Adrenal gland (tissue), 12 donors: ENCODE data around the gene P3H3. TPM values are rescaled to one million over a fixed set of nuclear protein-coding genes. Genes with fewer than 3 reads are reported as not detected.
A peak's percentile ranks its signal among the peaks of the same experiment; 100 is the strongest.

ENCODE experiments used
- DNase-seq, 7 donors: peaks; one replicate each; pipeline ENCODE4 v3.0.0-alpha.2; 2019 to 2020
- H3K27ac ChIP-seq, 5 donors: fragments of 200-600 bp; sonication (generic) in 4 of 5; 1 replicate in 3 of 5; 2 replicates in 2 of 5; pipeline versions ENCODE4 v1.5.1 to v1.8.0; 2016 to 2020; ENCODE audit warnings: mild to moderate bottlenecking in 1 of 5
- H3K27me3 ChIP-seq: fragments of 200-600 bp; 2 replicates; pipeline ENCODE4 v1.8.0; 2021
- H3K36me3 ChIP-seq, 2 donors: fragments of 200-600 bp; replicated peaks in 1 of 2; 1 replicate in 1 of 2; 2 replicates in 1 of 2; pipeline versions ENCODE4 v1.5.1 to v1.8.0; 2018 to 2022
- H3K4me1 ChIP-seq, 2 donors: fragments of 200-600 bp; replicated peaks in 1 of 2; 1 replicate in 1 of 2; 2 replicates in 1 of 2; pipeline versions ENCODE4 v1.5.1 to v1.8.0; 2018 to 2021
- H3K4me3 ChIP-seq, 4 donors: fragments of 200-600 bp; sonication (generic) in 3 of 4; one replicate each; pipeline ENCODE4 v1.5.1; 2016 to 2018
- H3K9me3 ChIP-seq, 3 donors: fragments of 200-600 bp; sonication (generic) in 1 of 3; replicated peaks in 1 of 3; 1 replicate in 2 of 3; 2 replicates in 1 of 3; pipeline versions ENCODE4 v1.5.1 to v1.8.0; 2016 to 2021
- POLR2A ChIP-seq, 2 donors: fragments of 450-650 bp; IDR thresholded peaks; one replicate each; pipeline ENCODE4 v1.6.1; 2017; ENCODE audit warnings: antibody characterized with exemption in 2 of 2, mild to moderate bottlenecking in 2 of 2, moderate library complexity in 1 of 2
- WGBS, 4 donors: extraction: QIAGEN DNeasy Blood & Tissue Kit in 2 of 4; methylation state at CpG; one replicate each; pipeline versions ENCODE4 v1.1.5 to v1.1.7; 2013 to 2017; 5-methylcytosine and 5-hydroxymethylcytosine counted together
- intact Hi-C, 2 donors: fragments of 100-400 bp; cut with DNase I; formaldehyde crosslinking; loops; one replicate each; pipeline versions ENCODE4 v1.14.1 to v1.15.0; 2022 to 2023
- polyA plus RNA-seq, 3 donors: library from polyadenylated mRNA; stranded (reverse); fragments of 200-250 nt in 2 of 3; fragments of 350-450 nt in 1 of 3; fragmentation: Illumina TruSeq in 1 of 3; extraction: RNeasy Lipid Tissue Mini Kit (QIAGEN cat#74804) in 1 of 3; gene quantifications; one replicate each; pipeline ENCODE4 v1.2.3, GENCODE V29; 2013 to 2014
- total RNA-seq, 9 donors: library from RNA; depleted of rRNA in 4 of 9; stranded (reverse); fragments of >200 nt in 4 of 9; fragments of 120-200 nt in 1 of 9; fragmentation: NEBNext Ultra II Directional in 1 of 9; extraction: Animal tissue kit (Norgen Biotek cat#: 25700) in 1 of 9; gene quantifications; one replicate each; pipeline versions ENCODE4 v1.1.0 to v1.2.4, GENCODE V29; 2013 to 2023
- TF ChIP-seq, protein P1 (sequence below), 6 experiments: fragments of 450-650 bp in 4 of 6; fragments of 200-600 bp in 2 of 6; sonication (generic) in 1 of 6; IDR thresholded peaks; 1 replicate in 5 of 6; 2 replicates in 1 of 6; pipeline versions ENCODE4 v1.5.1 to v1.8.0; 2016 to 2021; ENCODE audit warnings: antibody characterized with exemption in 6 of 6, mild to moderate bottlenecking in 2 of 6, moderate library complexity in 1 of 6
- donor health status: healthy with polysubstance abuse.
- donor health status: Bipolar disorder and iron deficiency.
- donor health status: DM: yes; HTN: yes; CAD: no.
- donor health status: DM: no; HTN: no; CAD: no.
- donor health status: DM: no; HTN: no; CAD: no.
- donor health status: DM: yes; HTN: yes; CAD: no.

Gene P3H3
- total and polyA plus RNA-seq, 12 donors, result 2.6 to 58.1 (median 15.8) TPM

DNA sequence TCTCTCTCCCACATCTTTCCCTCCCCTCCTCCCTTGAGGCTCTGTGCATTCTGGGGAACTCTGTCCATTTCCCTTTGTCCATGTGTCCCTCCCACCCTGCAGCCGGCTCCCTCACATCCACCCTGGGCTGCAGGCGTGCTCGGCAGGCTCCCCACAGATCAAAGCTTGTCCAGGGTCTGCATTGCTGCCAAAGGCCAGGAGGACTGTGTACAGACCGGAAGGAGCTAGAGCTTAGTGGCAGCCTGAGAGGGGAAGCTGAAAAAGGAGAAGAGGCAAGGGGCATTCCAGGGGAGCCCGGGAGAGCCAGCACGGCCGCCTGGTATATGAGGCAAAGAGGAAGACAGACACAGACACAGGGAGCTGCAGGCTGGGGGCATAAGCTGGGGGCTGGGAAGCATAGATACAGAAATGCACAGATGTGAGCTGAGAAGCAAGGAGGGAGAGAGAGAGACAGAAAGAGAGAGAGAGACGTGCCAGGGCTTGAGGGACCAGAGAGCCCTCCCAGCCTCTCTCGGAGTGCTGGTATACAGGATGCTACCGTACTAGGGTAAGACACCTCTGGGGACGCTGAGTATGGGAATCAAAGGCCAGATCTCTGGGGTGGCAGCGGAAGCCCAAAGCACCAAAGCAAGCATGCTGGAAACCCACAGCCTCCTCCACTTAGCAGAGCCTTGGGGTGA lies 35.5 kb upstream of the P3H3 start:
- 24 to 34% (median 27%) methylated on average over 12 of the region's 12 CpGs for WGBS, 4 donors

DNA sequence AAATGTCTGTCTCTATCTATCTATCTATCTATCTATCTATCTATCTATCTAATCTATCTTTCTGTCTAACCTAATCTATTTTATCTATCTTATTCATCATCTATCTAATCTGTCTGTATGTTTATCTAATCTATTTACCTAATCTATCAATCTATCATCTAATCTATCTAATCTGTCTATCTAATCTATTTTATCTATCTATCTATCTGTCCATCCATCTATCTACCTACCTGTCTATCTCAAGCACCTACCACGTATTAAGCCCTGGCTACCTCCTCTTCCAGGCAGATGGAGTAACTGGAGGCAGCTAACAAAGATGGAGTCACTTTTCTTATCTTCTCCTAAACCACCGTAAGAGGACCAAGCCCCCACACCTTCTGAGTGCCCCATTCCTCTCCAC lies 33.1 kb upstream of the P3H3 start:
- WGBS, 4 donors, result 34 to 63% (median 52%) methylated on average over 2 of the region's 2 CpGs
- no peak for TF ChIP-seq POLR2A (IDR thresholded peaks at IDR 0.05)
- TF ChIP-seq, protein P1, sequence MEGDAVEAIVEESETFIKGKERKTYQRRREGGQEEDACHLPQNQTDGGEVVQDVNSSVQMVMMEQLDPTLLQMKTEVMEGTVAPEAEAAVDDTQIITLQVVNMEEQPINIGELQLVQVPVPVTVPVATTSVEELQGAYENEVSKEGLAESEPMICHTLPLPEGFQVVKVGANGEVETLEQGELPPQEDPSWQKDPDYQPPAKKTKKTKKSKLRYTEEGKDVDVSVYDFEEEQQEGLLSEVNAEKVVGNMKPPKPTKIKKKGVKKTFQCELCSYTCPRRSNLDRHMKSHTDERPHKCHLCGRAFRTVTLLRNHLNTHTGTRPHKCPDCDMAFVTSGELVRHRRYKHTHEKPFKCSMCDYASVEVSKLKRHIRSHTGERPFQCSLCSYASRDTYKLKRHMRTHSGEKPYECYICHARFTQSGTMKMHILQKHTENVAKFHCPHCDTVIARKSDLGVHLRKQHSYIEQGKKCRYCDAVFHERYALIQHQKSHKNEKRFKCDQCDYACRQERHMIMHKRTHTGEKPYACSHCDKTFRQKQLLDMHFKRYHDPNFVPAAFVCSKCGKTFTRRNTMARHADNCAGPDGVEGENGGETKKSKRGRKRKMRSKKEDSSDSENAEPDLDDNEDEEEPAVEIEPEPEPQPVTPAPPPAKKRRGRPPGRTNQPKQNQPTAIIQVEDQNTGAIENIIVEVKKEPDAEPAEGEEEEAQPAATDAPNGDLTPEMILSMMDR (IDR thresholded peaks at IDR 0.05), result no peak
- peaks cover 13% of the 10 kb centered on the region for H3K27me3 ChIP-seq
- H3K9me3 ChIP-seq, result no peaks in the 10 kb centered on the region
- DNase-seq, result no peak
- H3K4me1 ChIP-seq, result no peaks in the 10 kb centered on the region
- intact Hi-C loops, result no loop called here
- no peak overlapping the region for H3K4me3 ChIP-seq
- H3K27ac ChIP-seq, result no peak overlapping the region
- no peaks in the 10 kb centered on the region for H3K36me3 ChIP-seq

More for the DNA sequence above, 35.5 kb upstream of the P3H3 start:
- intact Hi-C loops, result no loop called here
- Histone ChIP-seq H3K27me3 (peaks cover 13% of the 10 kb centered on the region), H3K4me3 (peak overlapping the region in 1 of 4 donors; percentile 29), H3K9me3 (no peaks in the 10 kb centered on the region), H3K4me1 (no peaks in the 10 kb centered on the region), H3K27ac (peak overlapping the region in 1 of 5 donors; percentile 65), H3K36me3 (no peaks in the 10 kb centered on the region)
- peak in 6 of 7 donors; percentile 23 to 67 (median 44) for DNase-seq
- peak in 1 of 2 donors; percentile 13 for TF ChIP-seq POLR2A (IDR thresholded peaks at IDR 0.05)
- TF ChIP-seq, protein P1 (IDR thresholded peaks at IDR 0.05), result no peak

DNA sequence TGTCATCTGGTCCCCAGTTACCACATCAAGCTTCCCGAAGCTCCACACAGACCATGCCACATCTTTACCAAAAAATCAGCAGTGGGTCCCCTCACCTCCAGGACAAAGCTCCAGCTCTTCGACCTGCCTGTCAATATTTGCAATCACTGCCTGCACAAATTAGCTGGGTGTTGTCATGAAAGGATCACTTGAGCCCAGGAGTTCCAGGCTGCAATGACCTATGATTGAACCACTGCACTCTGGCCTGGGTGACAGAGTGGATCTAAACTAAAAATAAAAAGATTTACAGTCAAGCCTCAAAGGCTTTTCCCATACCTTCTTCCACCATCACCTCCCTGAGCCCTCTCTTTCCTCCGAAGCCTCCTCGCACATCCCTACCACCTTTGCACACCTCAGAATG lies 31.6 kb upstream of the P3H3 start:
- TF ChIP-seq, protein P1 (IDR thresholded peaks at IDR 0.05), result no peak
- no peak for TF ChIP-seq POLR2A (IDR thresholded peaks at IDR 0.05)
- Histone ChIP-seq H3K9me3 (no peaks in the 10 kb centered on the region), H3K4me3 (no peak overlapping the region), H3K4me1 (no peaks in the 10 kb centered on the region), H3K36me3 (no peaks in the 10 kb centered on the region), H3K27ac (no peak overlapping the region), H3K27me3 (peaks cover 13% of the 10 kb centered on the region)
- intact Hi-C loops, result no loop called here
- 87 to 91% (median 89%) methylated on average over 4 of the region's 4 CpGs for WGBS, 4 donors
- no peak for DNase-seq

DNA sequence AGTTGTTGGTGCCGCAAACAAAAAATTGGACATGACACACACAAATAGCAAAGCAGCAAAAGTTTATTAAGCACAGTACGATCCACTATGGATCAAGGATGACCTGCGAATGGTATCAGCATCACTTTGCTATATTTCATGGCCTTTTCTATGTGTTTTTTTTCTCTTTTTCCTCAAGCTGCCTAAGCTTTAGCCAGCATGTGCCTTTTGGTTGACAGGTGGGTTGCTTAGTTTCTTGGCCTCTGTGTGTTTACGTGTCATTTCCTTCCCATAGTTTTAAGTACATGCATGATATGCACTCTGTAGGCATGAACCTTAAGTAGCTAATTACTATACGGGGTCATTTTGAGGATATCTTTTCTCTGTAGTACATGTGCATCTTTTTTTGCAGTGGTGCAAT lies 29.1 kb upstream of the P3H3 start:
- H3K36me3 ChIP-seq, result no peaks in the 10 kb centered on the region
- no peaks in the 10 kb centered on the region for H3K9me3 ChIP-seq
- no peak overlapping the region for H3K27ac ChIP-seq
- peaks cover 4% of the 10 kb centered on the region for H3K27me3 ChIP-seq
- no peaks in the 10 kb centered on the region for H3K4me1 ChIP-seq
- DNase-seq, result no peak
- 78 to 88% (median 86%) methylated on average over 5 of the region's 5 CpGs for WGBS, 4 donors
- TF ChIP-seq, protein P1 (IDR thresholded peaks at IDR 0.05), result no peak
- no peak for TF ChIP-seq POLR2A (IDR thresholded peaks at IDR 0.05)
- intact Hi-C loops, result no loop called here
- no peak overlapping the region for H3K4me3 ChIP-seq
